ENCODE measurements around the gene TTLL6.
"Not testable (repeated sequence)": the region's sequence is repeated elsewhere in the genome, so short reads cannot be mapped to it uniquely, and the experiment has no call there.

TTLL6 gene

GRCh38 chr17:48816774-48817590 lies at the start of gene TTLL6:
TTLL6 (minus strand) TSS chr17:48817229; CDS start chr17:48817072, 157 bp downstream.
- peak; percentile 41 to 49 (median 49) for DNase-seq (ENCODE audit: low read depth in 3 of 3)

- DNase-seq (ENCODE audit: low read depth in 3 of 3): no peak
Observed at GRCh38 chr17:48860456-48860855, 43.4 kb upstream of the TTLL6 start.

- no peak for DNase-seq (ENCODE audit: low read depth in 3 of 3)
Observed at GRCh38 chr17:48860034-48860433, 43.0 kb upstream of the TTLL6 start.

GRCh38 chr17:48856122-48856821 lies 39.2 kb upstream of the TTLL6 start:
- no peak for DNase-seq (ENCODE audit: low read depth in 3 of 3)

- DNase-seq (ENCODE audit: low read depth in 3 of 3): no peak
Observed at GRCh38 chr17:48854774-48855476, 37.9 kb upstream of the TTLL6 start.

GRCh38 chr17:48850792-48851323 lies 33.8 kb upstream of the TTLL6 start:
- DNase-seq (ENCODE audit: low read depth in 3 of 3): no peak

- no peak for DNase-seq (ENCODE audit: low read depth in 3 of 3)
Observed at GRCh38 chr17:48843187-48843900, 26.3 kb upstream of the TTLL6 start.

GRCh38 chr17:48842746-48843145 lies 25.7 kb upstream of the TTLL6 start:
- DNase-seq (ENCODE audit: low read depth in 3 of 3): no peak

- no peak for DNase-seq (ENCODE audit: low read depth in 3 of 3)
Observed at GRCh38 chr17:48841395-48841831, 24.4 kb upstream of the TTLL6 start.

- DNase-seq (ENCODE audit: low read depth in 3 of 3): no peak
Observed at GRCh38 chr17:48840441-48840840, 23.4 kb upstream of the TTLL6 start.

GRCh38 chr17:48837458-48837857 lies 20.4 kb upstream of the TTLL6 start:
- DNase-seq (ENCODE audit: low read depth in 3 of 3): not testable (repeated sequence)

GRCh38 chr17:48835971-48836370 lies 18.9 kb upstream of the TTLL6 start:
- no peak for DNase-seq (ENCODE audit: low read depth in 3 of 3)

- DNase-seq (ENCODE audit: low read depth in 3 of 3): no peak
Observed at GRCh38 chr17:48834973-48835372, 17.9 kb upstream of the TTLL6 start.

- no peak for DNase-seq (ENCODE audit: low read depth in 3 of 3)
Observed at GRCh38 chr17:48831549-48831883, 14.5 kb upstream of the TTLL6 start.

GRCh38 chr17:48830840-48831548 lies 14.0 kb upstream of the TTLL6 start, which contains the start of gene CALCOCO2:
CALCOCO2 (plus strand) TSS chr17:48831035; CDS start chr17:48841708, 10,673 bp downstream.
- peak; percentile 75 to 90 (median 77) for DNase-seq (ENCODE audit: low read depth in 3 of 3)

- no peak for DNase-seq (ENCODE audit: low read depth in 3 of 3)
Observed at GRCh38 chr17:48825446-48826381, 8.7 kb upstream of the TTLL6 start.

- DNase-seq (ENCODE audit: low read depth in 3 of 3): not testable (repeated sequence)
Observed at GRCh38 chr17:48820936-48821335, 3.9 kb upstream of the TTLL6 start.

- no peak for DNase-seq (ENCODE audit: low read depth in 3 of 3)
Observed at GRCh38 chr17:48819466-48819865, 2.4 kb upstream of the TTLL6 start.

- no peak for DNase-seq (ENCODE audit: low read depth in 3 of 3)
Observed at GRCh38 chr17:48818361-48818841, 1.4 kb upstream of the TTLL6 start.

- DNase-seq (ENCODE audit: low read depth in 3 of 3): no peak
Observed at GRCh38 chr17:48816438-48816773, 623 bp downstream of the TTLL6 start.
